ENCODE measurements around the gene SLC5A6.
A peak's percentile ranks its signal among the peaks of the same experiment; 100 is the strongest.

Gene SLC5A6

GRCh38 chr2:27242614-27242951, 30.5 kb upstream of the SLC5A6 start:
- no peaks in the 10 kb centered on the region for H3K9me3 Mint-ChIP-seq
- no peak for DNase-seq (ENCODE audit: low spot score in 2 of 2)
- H3K4me3 Mint-ChIP-seq, result no peak overlapping the region
- H3K4me1 Mint-ChIP-seq, result peaks cover 10% of the 10 kb centered on the region
- no peak for ATAC-seq
- H3K36me3 Mint-ChIP-seq, result peaks cover 67% of the 10 kb centered on the region
- H3K27ac Mint-ChIP-seq, result peak overlapping the region; percentile 61

- Mint-ChIP-seq H3K36me3 (peaks cover 73% of the 10 kb centered on the region), H3K9me3 (no peaks in the 10 kb centered on the region), H3K27ac (peak overlapping the region; percentile 61), H3K4me3 (no peak overlapping the region), H3K4me1 (peaks cover 10% of the 10 kb centered on the region)
- ATAC-seq (no peak), DNase-seq (ENCODE audit: low spot score in 2 of 2) (no peak)
Observed at GRCh38 chr2:27241761-27242613, 29.9 kb upstream of the SLC5A6 start.

GRCh38 chr2:27240406-27240805, 28.3 kb upstream of the SLC5A6 start:
- ATAC-seq (no peak), DNase-seq (ENCODE audit: low spot score in 2 of 2) (no peak)
- H3K4me3 Mint-ChIP-seq, result no peak overlapping the region
- peaks cover 10% of the 10 kb centered on the region for H3K4me1 Mint-ChIP-seq
- H3K27ac Mint-ChIP-seq, result no peak overlapping the region
- H3K9me3 Mint-ChIP-seq, result no peaks in the 10 kb centered on the region
- peaks cover 89% of the 10 kb centered on the region for H3K36me3 Mint-ChIP-seq

GRCh38 chr2:27238976-27239375, 26.9 kb upstream of the SLC5A6 start:
- Mint-ChIP-seq H3K4me1 (peaks cover 10% of the 10 kb centered on the region), H3K4me3 (no peak overlapping the region), H3K27ac (no peak overlapping the region), H3K9me3 (no peaks in the 10 kb centered on the region), H3K36me3 (peaks cover 100% of the 10 kb centered on the region)
- DNase-seq (ENCODE audit: low spot score in 2 of 2) (no peak), ATAC-seq (no peak)

GRCh38 chr2:27237341-27237945, 25.4 kb upstream of the SLC5A6 start:
- peaks cover 100% of the 10 kb centered on the region for H3K36me3 Mint-ChIP-seq
- no peak for ATAC-seq
- no peak overlapping the region for H3K27ac Mint-ChIP-seq
- no peak overlapping the region for H3K4me3 Mint-ChIP-seq
- no peaks in the 10 kb centered on the region for H3K9me3 Mint-ChIP-seq
- no peak for DNase-seq (ENCODE audit: low spot score in 2 of 2)
- H3K4me1 Mint-ChIP-seq, result peaks cover 10% of the 10 kb centered on the region

GRCh38 chr2:27236626-27237025, 24.6 kb upstream of the SLC5A6 start:
- H3K27ac Mint-ChIP-seq, result no peak overlapping the region
- DNase-seq (ENCODE audit: low spot score in 2 of 2), result no peak
- no peak overlapping the region for H3K4me3 Mint-ChIP-seq
- H3K4me1 Mint-ChIP-seq, result peaks cover 4% of the 10 kb centered on the region
- no peak for ATAC-seq
- H3K9me3 Mint-ChIP-seq, result no peaks in the 10 kb centered on the region
- H3K36me3 Mint-ChIP-seq, result peaks cover 100% of the 10 kb centered on the region

- no peaks in the 10 kb centered on the region for H3K4me1 Mint-ChIP-seq
- H3K36me3 Mint-ChIP-seq, result peaks cover 100% of the 10 kb centered on the region
- no peaks in the 10 kb centered on the region for H3K9me3 Mint-ChIP-seq
- DNase-seq (ENCODE audit: low spot score in 2 of 2) (no peak), ATAC-seq (no peak)
- H3K4me3 Mint-ChIP-seq, result no peak overlapping the region
- H3K27ac Mint-ChIP-seq, result no peak overlapping the region
Observed at GRCh38 chr2:27236136-27236535, 24.1 kb upstream of the SLC5A6 start.

- Mint-ChIP-seq H3K4me3 (no peak overlapping the region), H3K4me1 (no peaks in the 10 kb centered on the region), H3K27ac (no peak overlapping the region), H3K36me3 (peaks cover 100% of the 10 kb centered on the region), H3K9me3 (no peaks in the 10 kb centered on the region)
- no peak for ATAC-seq
- no peak for DNase-seq (ENCODE audit: low spot score in 2 of 2)
Observed at GRCh38 chr2:27233341-27233740, 21.3 kb upstream of the SLC5A6 start.

GRCh38 chr2:27231921-27232320, 19.9 kb upstream of the SLC5A6 start:
- ATAC-seq, result no peak
- Mint-ChIP-seq H3K4me1 (no peaks in the 10 kb centered on the region), H3K4me3 (no peak overlapping the region), H3K27ac (no peak overlapping the region), H3K36me3 (peaks cover 100% of the 10 kb centered on the region), H3K9me3 (no peaks in the 10 kb centered on the region)
- DNase-seq (ENCODE audit: low spot score in 2 of 2), result no peak

- no peak overlapping the region for H3K27ac Mint-ChIP-seq
- DNase-seq (ENCODE audit: low spot score in 2 of 2) (no peak), ATAC-seq (no peak)
- H3K4me1 Mint-ChIP-seq, result no peaks in the 10 kb centered on the region
- no peaks in the 10 kb centered on the region for H3K9me3 Mint-ChIP-seq
- H3K36me3 Mint-ChIP-seq, result peaks cover 100% of the 10 kb centered on the region
- H3K4me3 Mint-ChIP-seq, result no peak overlapping the region
Observed at GRCh38 chr2:27227501-27227900, 15.4 kb upstream of the SLC5A6 start.

GRCh38 chr2:27225526-27225925, 13.5 kb upstream of the SLC5A6 start:
- H3K4me3 Mint-ChIP-seq, result no peak overlapping the region
- H3K9me3 Mint-ChIP-seq, result no peaks in the 10 kb centered on the region
- ATAC-seq (no peak), DNase-seq (ENCODE audit: low spot score in 2 of 2) (no peak)
- H3K4me1 Mint-ChIP-seq, result no peaks in the 10 kb centered on the region
- H3K27ac Mint-ChIP-seq, result peak overlapping the region; percentile 50
- peaks cover 100% of the 10 kb centered on the region for H3K36me3 Mint-ChIP-seq

- H3K4me3 Mint-ChIP-seq, result no peak overlapping the region
- no peak for ATAC-seq
- H3K9me3 Mint-ChIP-seq, result no peaks in the 10 kb centered on the region
- peaks cover 100% of the 10 kb centered on the region for H3K36me3 Mint-ChIP-seq
- H3K4me1 Mint-ChIP-seq, result peaks cover 5% of the 10 kb centered on the region
- no peak overlapping the region for H3K27ac Mint-ChIP-seq
- no peak for DNase-seq (ENCODE audit: low spot score in 2 of 2)
Observed at GRCh38 chr2:27223416-27223815, 11.3 kb upstream of the SLC5A6 start.

- peak overlapping the region; percentile 58 for H3K27ac Mint-ChIP-seq
- no peak for DNase-seq (ENCODE audit: low spot score in 2 of 2)
- peaks cover 16% of the 10 kb centered on the region for H3K4me1 Mint-ChIP-seq
- H3K36me3 Mint-ChIP-seq, result peaks cover 100% of the 10 kb centered on the region
- no peaks in the 10 kb centered on the region for H3K9me3 Mint-ChIP-seq
- no peak overlapping the region for H3K4me3 Mint-ChIP-seq
- ATAC-seq, result no peak
Observed at GRCh38 chr2:27222407-27222806, 10.3 kb upstream of the SLC5A6 start.

GRCh38 chr2:27221166-27221565, 9.1 kb upstream of the SLC5A6 start:
- H3K9me3 Mint-ChIP-seq, result no peaks in the 10 kb centered on the region

GRCh38 chr2:27220091-27220490, 8.0 kb upstream of the SLC5A6 start:
- Mint-ChIP-seq H3K36me3 (peaks cover 96% of the 10 kb centered on the region), H3K4me3 (no peak overlapping the region), H3K4me1 (peaks cover 34% of the 10 kb centered on the region), H3K27ac (no peak overlapping the region), H3K9me3 (no peaks in the 10 kb centered on the region)
- ATAC-seq, result no peak
- DNase-seq (ENCODE audit: low spot score in 2 of 2), result no peak

More at GRCh38 chr2:27221166-27221565, 9.1 kb upstream of the SLC5A6 start:
- Mint-ChIP-seq H3K4me3 (no peak overlapping the region), H3K27ac (no peak overlapping the region), H3K4me1 (peaks cover 28% of the 10 kb centered on the region), H3K36me3 (peaks cover 100% of the 10 kb centered on the region)
- DNase-seq (ENCODE audit: low spot score in 2 of 2), result no peak
- ATAC-seq, result no peak

- Mint-ChIP-seq H3K4me3 (peak overlapping the region; percentile 99), H3K27ac (no peak overlapping the region), H3K4me1 (peaks cover 34% of the 10 kb centered on the region), H3K36me3 (peaks cover 94% of the 10 kb centered on the region), H3K9me3 (no peaks in the 10 kb centered on the region)
- DNase-seq (ENCODE audit: low spot score in 2 of 2), result no peak
- ATAC-seq, result no peak
Observed at GRCh38 chr2:27219091-27219490, 7.0 kb upstream of the SLC5A6 start.

All from stimulated activated effector memory CD8-positive, alpha-beta T cell treated with anti-CD3 and anti-CD28 coated beads, Interleukin-12 subunit alpha, Interleukin-12 subunit beta, amount 100 ng/mL, for 72 hours (primary cell).